NCI-H2029 treated with DMSO at 0.1 percent for 48 hours (cell line): Measurements from ENCODE around the gene SGSH.

ENCODE experiments used
- DNase-seq: peaks from one replicate; lab custom pipeline; 2025; lab: John Stamatoyannopoulos, UW

SGSH gene

GRCh38 chr17:80227156-80227555 is 7.0 kb upstream of the SGSH start:
- no peak for DNase-seq

- DNase-seq: no peak
Observed at GRCh38 chr17:80225230-80225629, 5.1 kb upstream of the SGSH start.

- no peak for DNase-seq
Observed at GRCh38 chr17:80224683-80225082, 4.5 kb upstream of the SGSH start.

DNA sequence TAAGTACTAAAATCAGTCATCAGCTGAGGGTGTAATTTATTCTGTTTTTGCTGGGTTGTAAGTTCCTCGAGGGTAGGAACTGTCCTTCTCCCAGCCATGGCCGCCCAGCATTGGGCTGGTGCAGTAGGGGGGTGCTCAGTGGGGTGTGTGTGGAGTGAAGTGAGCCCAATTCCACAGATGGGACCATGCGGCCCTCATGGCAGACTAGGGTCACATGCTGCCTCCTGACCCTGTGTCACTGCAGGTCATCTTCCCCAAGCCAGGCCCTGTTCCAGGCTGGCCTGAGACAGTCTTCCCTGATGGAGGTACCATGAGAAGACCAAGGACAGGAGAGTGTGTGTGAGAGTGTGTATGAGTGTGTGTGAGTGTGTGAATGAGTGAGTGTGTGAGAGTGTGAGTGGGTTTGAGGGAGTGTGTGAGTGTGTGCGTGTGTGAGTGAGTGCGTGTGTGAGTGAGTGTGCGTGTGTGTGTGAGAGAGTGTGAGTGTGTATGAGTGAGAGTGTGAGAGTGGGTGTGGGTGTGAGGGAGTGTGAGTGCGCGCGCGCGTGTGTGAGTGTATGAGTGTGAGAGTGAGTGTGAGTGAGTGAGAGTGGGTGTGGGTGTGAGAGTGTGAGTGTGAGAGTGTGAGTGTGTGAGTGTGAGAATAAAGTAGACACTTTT is 3.8 kb upstream of the SGSH start:
- no peak for DNase-seq

- DNase-seq: no peak
Observed at GRCh38 chr17:80223142-80223815, 3.1 kb upstream of the SGSH start.

DNA sequence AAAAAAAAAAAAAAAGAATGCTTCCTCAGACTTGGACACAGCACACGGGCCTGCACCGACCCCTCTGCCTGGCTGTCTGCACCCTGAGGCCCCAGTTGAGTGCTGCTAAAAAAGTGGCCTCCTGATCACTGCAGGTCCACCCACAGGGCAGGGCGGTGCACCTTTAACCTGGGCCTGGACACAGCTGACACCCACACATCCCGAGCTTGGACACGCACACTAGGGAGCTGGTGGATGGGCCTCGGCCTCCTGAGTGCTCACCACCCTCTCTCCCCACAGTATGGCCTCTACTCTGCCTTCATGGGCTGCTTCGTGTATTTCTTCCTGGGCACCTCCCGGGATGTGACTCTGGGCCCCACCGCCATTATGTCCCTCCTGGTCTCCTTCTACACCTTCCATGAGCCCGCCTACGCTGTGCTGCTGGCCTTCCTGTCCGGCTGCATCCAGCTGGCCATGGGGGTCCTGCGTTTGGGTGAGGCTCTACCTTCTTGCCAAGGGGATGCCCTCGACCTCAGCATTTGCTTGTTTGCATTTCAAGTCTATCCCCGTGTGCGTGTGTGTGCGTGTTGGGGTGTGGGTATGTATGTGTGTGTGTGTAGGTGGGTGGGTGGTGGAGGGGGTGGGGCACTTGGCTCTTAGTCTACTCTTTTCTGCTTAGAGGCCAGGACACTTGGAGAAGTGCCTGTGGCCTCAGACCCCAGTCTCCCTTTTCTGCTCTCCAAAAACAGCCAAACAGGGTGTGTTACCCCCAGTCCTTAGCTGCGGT is 2.4 kb upstream of the SGSH start:
- no peak for DNase-seq

GRCh38 chr17:80221351-80222105 is 1.4 kb upstream of the SGSH start:
- DNase-seq: no peak

DNA sequence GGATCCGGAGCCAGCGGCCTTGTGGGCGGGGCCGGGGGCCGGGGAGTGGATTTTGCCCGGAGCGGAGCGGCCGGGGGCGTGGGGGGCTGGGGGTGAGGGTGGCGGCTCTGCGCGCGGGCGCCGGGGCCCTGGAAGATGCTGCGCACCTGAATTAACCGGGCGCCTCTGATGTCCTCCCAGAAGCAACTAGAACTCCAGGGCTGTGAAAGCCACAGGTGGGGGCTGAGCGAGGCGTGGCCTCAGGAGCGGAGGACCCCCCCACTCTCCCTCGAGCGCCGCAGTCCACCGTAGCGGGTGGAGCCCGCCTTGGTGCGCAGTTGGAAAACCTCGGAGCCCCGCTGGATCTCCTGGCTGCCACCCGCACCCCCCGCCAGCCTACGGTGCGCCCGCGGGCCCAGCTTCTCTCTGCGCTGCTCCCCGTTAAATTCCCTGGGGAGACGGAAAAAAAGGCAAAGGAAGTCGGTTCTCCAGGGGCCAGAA is 643 bp upstream of the SGSH start:
- no peak for DNase-seq

GRCh38 chr17:80219763-80220053 is 425 bp downstream of the SGSH start:
- no peak for DNase-seq

DNA sequence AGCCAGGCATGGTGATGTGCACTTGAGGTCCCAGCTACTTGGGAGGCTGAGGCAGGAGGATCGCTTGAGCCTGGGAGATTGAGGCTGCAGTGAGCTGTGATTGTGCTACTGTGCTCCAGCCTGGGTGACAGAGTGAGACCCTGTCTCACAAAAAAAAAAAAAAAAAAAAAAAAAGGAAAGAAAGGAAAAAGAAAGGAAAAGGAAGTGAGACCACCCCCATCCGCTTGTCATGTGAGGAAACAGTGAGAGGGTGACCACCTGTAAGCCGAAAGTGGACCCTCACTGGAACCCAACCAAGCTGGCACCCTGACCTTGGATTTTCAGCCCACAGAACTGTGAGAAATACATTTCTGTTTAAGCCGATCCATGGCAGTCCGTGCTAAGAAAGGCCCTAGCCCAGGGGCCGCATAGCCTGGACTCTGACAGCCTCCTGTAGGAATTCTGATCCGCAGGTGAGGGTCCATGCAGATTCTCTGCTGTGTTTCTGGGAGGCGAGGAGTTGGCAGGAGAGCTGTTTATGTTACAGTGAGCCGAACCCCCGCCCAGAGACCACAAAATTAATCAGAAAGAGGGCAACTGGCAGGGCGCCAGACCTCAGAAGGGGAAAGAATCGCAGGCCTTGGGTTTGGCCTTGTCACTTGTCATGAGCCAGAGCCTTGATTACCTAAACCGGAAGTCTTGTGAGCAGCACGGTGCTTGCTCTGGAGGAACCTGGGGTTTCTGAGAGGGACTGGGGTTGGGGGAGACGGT is 945 bp downstream of the SGSH start:
- peak; percentile 2 for DNase-seq

GRCh38 chr17:80218391-80218790 is 1.7 kb downstream of the SGSH start:
- no peak for DNase-seq

DNA sequence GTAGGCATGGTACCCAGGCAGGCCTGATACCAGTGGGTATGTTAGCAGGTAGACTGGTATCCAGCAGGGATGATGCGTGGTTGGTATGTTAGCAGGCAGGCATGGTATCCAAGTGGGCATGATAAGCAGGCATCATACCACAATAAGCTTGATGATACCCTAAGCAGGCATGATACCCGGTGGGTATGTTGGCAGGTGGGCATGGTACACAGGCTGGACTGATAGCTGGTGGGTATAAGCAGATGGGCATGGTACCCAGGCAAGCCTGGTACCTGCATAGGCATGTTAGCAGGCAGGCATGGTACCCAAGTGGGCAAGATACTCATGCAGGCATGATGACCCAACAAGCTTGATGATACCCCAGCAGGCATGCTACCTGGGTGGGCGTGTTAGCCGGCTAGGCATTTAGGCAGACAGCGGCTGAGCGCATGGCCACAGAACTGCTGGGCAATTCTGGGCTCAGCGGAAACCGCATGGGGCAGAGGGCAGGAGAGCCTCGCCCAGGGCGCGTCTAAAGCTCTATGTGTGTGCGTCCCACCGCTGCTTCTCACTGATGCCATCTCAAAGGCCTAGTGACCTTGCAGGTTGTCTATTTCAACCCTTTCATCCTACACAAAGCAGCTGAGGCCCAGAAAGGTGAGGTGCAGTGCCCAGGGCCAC is 2.3 kb downstream of the SGSH start:
- DNase-seq: no peak

- DNase-seq: no peak
Observed at GRCh38 chr17:80216473-80217456, 3.4 kb downstream of the SGSH start.

- DNase-seq: no peak
Observed at GRCh38 chr17:80214878-80215210, 5.3 kb downstream of the SGSH start.

GRCh38 chr17:80214012-80214877 is 5.9 kb downstream of the SGSH start:
- no peak for DNase-seq

DNA sequence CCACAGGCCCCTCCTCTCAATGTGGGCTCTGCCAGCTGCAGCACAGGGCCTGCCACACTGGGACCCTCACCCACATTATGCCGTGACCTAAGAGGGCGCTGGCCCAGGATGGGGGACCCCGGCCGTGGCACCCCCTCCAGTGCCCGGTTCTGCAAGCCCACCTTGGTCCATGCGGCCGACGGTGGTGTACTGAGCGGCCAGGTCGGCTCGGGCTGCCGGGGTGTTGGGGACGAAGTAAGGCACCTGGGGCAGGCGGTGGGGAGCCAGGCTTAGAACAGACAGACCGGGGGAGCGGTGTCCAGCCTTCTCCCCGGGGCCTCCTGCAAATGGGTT is 6.5 kb downstream of the SGSH start:
- DNase-seq: no peak

- no peak for DNase-seq
Observed at GRCh38 chr17:80212962-80213642, 7.0 kb downstream of the SGSH start.

- DNase-seq: no peak
Observed at GRCh38 chr17:80212511-80212910, 7.6 kb downstream of the SGSH start.

GRCh38 chr17:80212109-80212508 is 8.0 kb downstream of the SGSH start:
- no peak for DNase-seq
